H9 (cell line): ENCODE results near the gene ANKRD29. TPM values are rescaled to one million over a fixed set of nuclear protein-coding genes. Genes with fewer than 3 reads are reported as not detected.

ENCODE experiments used
- DNase-seq: peaks from one replicate; pipeline ENCODE4 v3.0.0-alpha.2; 2017
- H2AFZ ChIP-seq: one replicate; pipeline ENCODE4 v1.6.1; 2013; ENCODE audit warnings: mild to moderate bottlenecking, low read length, control low read depth, moderate library complexity
- H2AK5ac ChIP-seq: 2 replicates; pipeline ENCODE4 v1.6.1; 2013; ENCODE audit warnings: low read length, control low read depth, mixed read lengths; ENCODE audit not compliant: insufficient read length
- H2BK120ac ChIP-seq: one replicate; pipeline ENCODE4 v1.6.1; 2013; ENCODE audit warnings: low read depth, mild to moderate bottlenecking, low read length, control low read depth, inconsistent platforms; ENCODE audit not compliant: poor library complexity, severe bottlenecking
- H2BK12ac ChIP-seq: 2 replicates; pipeline ENCODE4 v1.6.1; 2013; ENCODE audit warnings: low read length, control low read depth, mixed read lengths, low read depth; ENCODE audit not compliant: insufficient read length
- H2BK15ac ChIP-seq: 2 replicates; pipeline ENCODE4 v1.6.1; 2013; ENCODE audit warnings: low read depth, low read length, control low read depth
- H2BK20ac ChIP-seq: one replicate; pipeline ENCODE4 v1.6.1; 2013; ENCODE audit warnings: low read depth, mild to moderate bottlenecking, low read length, control low read depth, inconsistent platforms; ENCODE audit not compliant: poor library complexity, severe bottlenecking
- H2BK5ac ChIP-seq: 2 replicates; pipeline ENCODE4 v1.6.1; 2013; ENCODE audit warnings: low read length, control low read depth, mixed read lengths; ENCODE audit not compliant: insufficient read length
- H3K14ac ChIP-seq: 2 replicates; pipeline ENCODE4 v1.6.1; 2013; ENCODE audit warnings: low read length, control low read depth; ENCODE audit not compliant: insufficient read depth
- H3K18ac ChIP-seq: 2 replicates; pipeline ENCODE4 v1.6.1; 2013; ENCODE audit warnings: low read depth, mild to moderate bottlenecking, mixed read lengths, low read length, control low read depth; ENCODE audit not compliant: insufficient read length
- H3K23ac ChIP-seq: 2 replicates; pipeline ENCODE4 v1.6.1; 2013; ENCODE audit warnings: low read length, control low read depth, mixed read lengths, low read depth; ENCODE audit not compliant: insufficient read length
- H3K23me2 ChIP-seq: 2 replicates; pipeline ENCODE4 v1.6.1; 2013; ENCODE audit warnings: low read depth, mild to moderate bottlenecking, mixed read lengths, low read length, control low read depth; ENCODE audit not compliant: insufficient read length, poor library complexity, severe bottlenecking
- H3K27ac ChIP-seq: 2 replicates; pipeline ENCODE4 v1.5.1; 2013; ENCODE audit warnings: low read length, control low read depth, mixed read lengths, low read depth; ENCODE audit not compliant: insufficient read length
- H3K27me3 ChIP-seq: 2 replicates; pipeline ENCODE4 v1.6.1; 2013; ENCODE audit warnings: low read length, control low read depth, inconsistent platforms; ENCODE audit not compliant: insufficient read depth
- H3K4ac ChIP-seq: 2 replicates; pipeline ENCODE4 v1.6.1; 2013; ENCODE audit warnings: low read depth, mild to moderate bottlenecking, control low read depth, inconsistent platforms, low read length, moderate library complexity
- H3K4me1 ChIP-seq: 2 replicates; pipeline ENCODE4 v1.6.1; 2013; ENCODE audit warnings: low read length, control low read depth, inconsistent platforms; ENCODE audit not compliant: insufficient read depth
- H3K4me2 ChIP-seq: 2 replicates; pipeline ENCODE4 v1.6.1; 2013; ENCODE audit warnings: low read length, control low read depth, mixed read lengths; ENCODE audit not compliant: insufficient read length, insufficient read depth
- H3K56ac ChIP-seq: 2 replicates; pipeline ENCODE4 v1.6.1; 2013; ENCODE audit warnings: low read depth, mild to moderate bottlenecking, mixed read lengths, low read length, control low read depth; ENCODE audit not compliant: insufficient read length
- H3K79me1 ChIP-seq: 2 replicates; pipeline ENCODE4 v1.6.1; 2013; ENCODE audit warnings: low read depth, mild to moderate bottlenecking, moderate library complexity, low read length, control low read depth, inconsistent platforms; ENCODE audit not compliant: insufficient read depth, poor library complexity, severe bottlenecking
- H3K79me2 ChIP-seq: 2 replicates; pipeline ENCODE4 v1.6.1; 2013; ENCODE audit warnings: low read length, control low read depth, inconsistent platforms; ENCODE audit not compliant: insufficient read depth
- H3K9ac ChIP-seq: 2 replicates; pipeline ENCODE4 v1.6.1; 2013; ENCODE audit warnings: low read length, control low read depth, mixed read lengths; ENCODE audit not compliant: insufficient read length; ENCODE audit errors: extremely low read depth
- H3K9me3 ChIP-seq: one replicate; pipeline ENCODE4 v1.6.1; 2013; ENCODE audit warnings: low read depth, low read length, inconsistent platforms; ENCODE audit not compliant: control insufficient read depth
- H3T11ph ChIP-seq: one replicate; pipeline ENCODE4 v1.6.1; 2013; ENCODE audit warnings: mild to moderate bottlenecking, low read length, control low read depth, inconsistent platforms
- H4K20me1 ChIP-seq: one replicate; pipeline ENCODE4 v1.6.1; 2013; ENCODE audit not compliant: control insufficient read depth, insufficient read length, insufficient read depth
- H4K5ac ChIP-seq: 2 replicates; pipeline ENCODE4 v1.6.1; 2013; ENCODE audit warnings: low read depth, mild to moderate bottlenecking, mixed read lengths, low read length, control low read depth; ENCODE audit not compliant: insufficient read length
- H4K8ac ChIP-seq: replicated peaks from 2 replicates; pipeline ENCODE4 v1.6.1; 2013; ENCODE audit warnings: low read length, control low read depth, mixed read lengths, low read depth; ENCODE audit not compliant: insufficient read length
- H4K91ac ChIP-seq: 2 replicates; pipeline ENCODE4 v1.6.1; 2013; ENCODE audit warnings: low read depth, mild to moderate bottlenecking, moderate library complexity, mixed read lengths, low read length, control low read depth; ENCODE audit not compliant: insufficient read length
- H3K27ac Mint-ChIP-seq, 3 experiments: 2 replicates in 2 of 3; 3 replicates in 1 of 3; pipeline ENCODE4 v1.8.0; 2020 to 2021; ENCODE audit warnings: mixed read lengths in 3 of 3, mild to moderate bottlenecking in 1 of 3, moderate library complexity in 1 of 3
- H3K27me3 Mint-ChIP-seq: 2 replicates; pipeline ENCODE4 v1.8.0; 2021; ENCODE audit warnings: low read depth, mild to moderate bottlenecking, moderate library complexity, mixed read lengths
- H3K36me3 Mint-ChIP-seq, 3 experiments: 2 replicates in 2 of 3; 3 replicates in 1 of 3; pipeline ENCODE4 v1.8.0; 2020 to 2021; ENCODE audit warnings: low read depth in 3 of 3, mixed read lengths in 3 of 3; ENCODE audit not compliant: insufficient read depth in 1 of 3
- H3K4me1 Mint-ChIP-seq, 2 experiments: 2 replicates each; pipeline ENCODE4 v1.8.0; 2020; ENCODE audit warnings: mixed read lengths in 2 of 2
- H3K4me3 Mint-ChIP-seq, 2 experiments: 2 replicates in 1 of 2; 3 replicates in 1 of 2; pipeline ENCODE4 v1.8.0; 2020 to 2021; ENCODE audit warnings: mild to moderate bottlenecking in 2 of 2, mixed read lengths in 2 of 2, moderate library complexity in 1 of 2
- H3K9me3 Mint-ChIP-seq, 2 experiments: 2 replicates in 1 of 2; 3 replicates in 1 of 2; pipeline ENCODE4 v1.8.0; 2020; ENCODE audit warnings: mild to moderate bottlenecking in 2 of 2, mixed read lengths in 2 of 2, moderate library complexity in 1 of 2
- CTCF ChIP-seq: fragments of 200-600 bp; sonication (generic); conservative IDR thresholded peaks from 3 replicates; pipeline ENCODE4 v1.8.0; 2021; ENCODE audit warnings: antibody characterized with exemption, mild to moderate bottlenecking
- WGBS: extraction: QIAGEN DNeasy Blood & Tissue Kit; methylation state at CpG from one replicate; pipeline ENCODE4 v1.1.7; 2013; ENCODE audit warnings: missing lambda C conversion rate, low lambda C conversion rate, mixed read lengths; ENCODE audit not compliant: insufficient read length; ENCODE audit errors: extremely low coverage; 5-methylcytosine and 5-hydroxymethylcytosine counted together
- total RNA-seq: library from RNA; stranded (reverse); gene quantifications from 2 replicates; pipeline ENCODE4 v1.2.1, GENCODE V29; 2021

Gene ANKRD29
- total RNA-seq, 1 experiment from 2014 or later, result 2.1 TPM

- Histone ChIP-seq H3K14ac (no peak overlapping the region), H3K23me2 (no peaks in the 10 kb centered on the region), H2BK15ac (no peak overlapping the region), H3K4ac (no peak overlapping the region), H4K91ac (no peak overlapping the region), H3K9me3 (no peaks in the 10 kb centered on the region), H3K79me2 (no peaks in the 10 kb centered on the region), H3T11ph (no peak overlapping the region), H3K79me1 (no peaks in the 10 kb centered on the region), H2BK20ac (no peak overlapping the region), H3K18ac (no peak overlapping the region), H3K9ac (no peak overlapping the region), H3K56ac (no peak overlapping the region), H4K5ac (no peak overlapping the region), H2BK12ac (no peak overlapping the region), H3K23ac (no peak overlapping the region), H2AK5ac (no peak overlapping the region), H2BK5ac (no peak overlapping the region), H3K27me3 (no peaks in the 10 kb centered on the region), H4K8ac (no peak overlapping the region), H3K4me2 (no peak overlapping the region), H3K27ac (no peak overlapping the region), H4K20me1 (no peaks in the 10 kb centered on the region), H2AFZ (no peak overlapping the region), H3K4me1 (no peaks in the 10 kb centered on the region), H2BK120ac (no peak overlapping the region)
- no peaks in the 10 kb centered on the region for H3K9me3 Mint-ChIP-seq
- WGBS, result no CpG with 5 or more reads among the region's 3 CpGs
- no peak for TF ChIP-seq CTCF
- no peak overlapping the region for H3K27ac Mint-ChIP-seq
- no peak for DNase-seq
- no peaks in the 10 kb centered on the region for H3K36me3 Mint-ChIP-seq
- H3K4me1 Mint-ChIP-seq, result peaks cover 5 to 6% of the 10 kb centered on the region in 2 experiments
- no peak overlapping the region for H3K4me3 Mint-ChIP-seq
- peaks cover 4% of the 10 kb centered on the region for H3K27me3 Mint-ChIP-seq
Measured at GRCh38 chr18:23627321-23627720, 35.4 kb downstream of the ANKRD29 start.
